ENCODE results near the gene DLX4.

DLX4 gene

DNA sequence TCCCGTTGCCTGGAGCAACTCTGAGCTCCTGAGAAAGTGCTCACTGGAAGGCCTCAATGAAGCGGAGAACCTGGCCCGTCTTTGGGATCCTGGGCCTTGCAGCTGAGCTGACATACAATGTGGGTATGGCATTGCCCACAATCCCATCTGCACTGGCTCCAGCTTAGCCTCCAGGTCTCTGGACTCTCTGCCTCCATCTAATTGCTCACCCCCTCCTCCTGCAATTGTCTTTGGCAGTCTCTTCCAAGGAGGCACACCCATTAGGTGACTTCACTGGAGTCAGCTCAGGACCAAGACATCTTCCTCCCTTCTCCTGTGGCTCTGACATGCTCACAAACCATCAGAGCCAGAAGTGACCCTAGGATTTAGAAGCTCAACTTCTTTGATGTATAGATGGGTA is 1.5 kb downstream of the DLX4 start:
- DNase-seq = no peak

GRCh38 chr17:49971199-49971847 is 2.3 kb downstream of the DLX4 start:
- DNase-seq = no peak

DNA sequence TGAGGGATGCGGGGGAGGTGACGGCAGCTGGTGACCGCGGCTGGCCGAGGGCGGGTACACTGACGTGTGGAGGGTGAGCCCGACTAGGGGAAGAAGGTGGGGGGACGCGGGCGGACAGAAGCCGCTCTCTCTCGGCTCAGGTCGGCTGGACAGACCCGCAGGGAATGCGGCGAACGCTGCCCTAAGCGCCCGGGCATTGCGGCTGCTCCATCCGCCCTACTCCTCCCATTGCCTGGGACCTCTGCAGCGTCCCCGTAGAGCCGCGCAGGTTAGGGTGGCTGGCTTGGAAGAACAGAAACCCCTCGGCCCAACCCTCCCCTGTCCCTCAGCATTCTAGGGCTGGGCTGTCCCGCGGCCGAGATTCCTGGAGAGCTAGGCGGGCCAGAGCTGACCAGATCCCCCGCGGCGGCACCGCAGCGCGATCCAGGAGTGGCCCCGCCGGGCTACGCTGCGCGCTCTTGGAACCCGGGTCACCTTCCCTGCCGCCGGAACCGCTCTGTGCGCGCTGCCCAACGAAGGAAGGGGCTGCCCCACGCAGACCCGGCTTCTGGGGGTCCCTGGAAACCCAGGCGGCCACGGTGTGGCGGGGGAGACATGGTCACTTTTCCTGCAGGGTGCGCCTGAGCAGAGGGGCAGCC is 3.0 kb downstream of the DLX4 start:
- DNase-seq = no peak

GRCh38 chr17:49972486-49973270 is 3.7 kb downstream of the DLX4 start:
- no peak for DNase-seq

DNA sequence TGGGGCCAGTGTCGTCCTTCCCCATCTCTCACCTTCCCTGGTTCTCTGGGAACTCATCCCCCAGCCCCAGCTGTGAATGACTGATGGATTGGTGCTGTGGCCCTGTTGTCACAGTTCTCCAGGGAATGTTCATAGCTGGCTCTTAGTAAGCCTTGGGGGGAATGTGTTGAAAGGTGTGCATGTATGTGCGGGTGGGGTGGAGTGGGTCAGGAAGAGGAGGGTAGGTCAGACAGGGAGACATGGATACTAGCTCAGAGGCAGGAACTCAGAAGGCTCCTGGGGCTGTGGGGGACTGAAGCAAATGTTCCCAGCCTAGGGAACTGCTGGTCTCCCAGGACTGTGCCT is 4.3 kb downstream of the DLX4 start:
- no peak for DNase-seq

- DNase-seq = no peak
These were observed 6.5 kb downstream of the DLX4 start for GRCh38 chr17:49975531-49975930.

DNA sequence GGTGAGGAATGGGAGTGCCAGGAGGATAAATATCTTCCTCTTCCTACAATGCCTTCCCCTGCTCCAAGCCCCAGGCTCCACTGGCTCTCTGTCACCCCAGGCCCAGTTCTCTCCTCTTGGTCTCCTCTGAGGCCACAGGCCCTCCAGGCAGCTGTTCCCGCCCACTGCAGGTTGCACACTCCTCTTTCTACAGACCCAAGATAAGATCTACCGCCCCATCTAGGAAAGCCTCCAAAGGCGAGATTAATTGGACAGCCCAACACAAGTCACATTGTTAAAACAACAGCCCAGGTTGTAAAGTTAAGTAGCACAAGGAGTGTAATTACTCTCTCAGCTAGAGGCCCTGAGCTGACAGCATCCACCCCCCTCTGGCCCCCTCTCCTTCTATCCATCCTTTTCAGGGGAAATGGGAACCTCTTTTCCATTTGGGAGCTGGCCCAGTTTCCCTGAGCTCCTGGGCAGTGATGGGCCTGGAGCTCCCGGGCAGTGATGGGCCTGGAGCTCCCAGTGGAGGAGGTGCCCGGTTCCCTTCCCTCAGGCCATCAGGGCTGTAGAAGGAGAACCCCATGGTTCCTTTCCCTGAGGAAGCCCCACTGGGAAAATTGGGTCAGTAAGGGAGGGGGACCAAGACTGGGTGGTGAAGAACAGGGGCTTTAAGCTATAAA is 7.3 kb downstream of the DLX4 start:
- DNase-seq = no peak

DNA sequence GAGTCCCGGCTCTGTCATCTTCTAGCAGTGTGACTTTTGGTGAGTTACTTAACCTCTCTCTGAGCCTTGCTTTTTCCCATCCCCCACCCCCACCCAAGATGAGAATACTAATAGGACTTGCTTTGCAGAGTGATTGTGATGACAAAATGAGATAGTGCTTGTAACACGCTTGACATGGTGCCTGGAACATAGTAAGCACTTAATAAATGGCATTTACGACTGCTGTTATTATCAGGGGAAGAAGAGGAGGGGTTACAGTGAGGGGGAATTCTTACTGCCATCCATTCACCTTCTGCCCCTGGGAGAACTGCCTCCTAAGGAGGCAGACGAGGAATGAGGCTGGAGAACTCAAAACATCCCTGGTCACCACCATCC is 7.8 kb downstream of the DLX4 start:
- no peak for DNase-seq

DNA sequence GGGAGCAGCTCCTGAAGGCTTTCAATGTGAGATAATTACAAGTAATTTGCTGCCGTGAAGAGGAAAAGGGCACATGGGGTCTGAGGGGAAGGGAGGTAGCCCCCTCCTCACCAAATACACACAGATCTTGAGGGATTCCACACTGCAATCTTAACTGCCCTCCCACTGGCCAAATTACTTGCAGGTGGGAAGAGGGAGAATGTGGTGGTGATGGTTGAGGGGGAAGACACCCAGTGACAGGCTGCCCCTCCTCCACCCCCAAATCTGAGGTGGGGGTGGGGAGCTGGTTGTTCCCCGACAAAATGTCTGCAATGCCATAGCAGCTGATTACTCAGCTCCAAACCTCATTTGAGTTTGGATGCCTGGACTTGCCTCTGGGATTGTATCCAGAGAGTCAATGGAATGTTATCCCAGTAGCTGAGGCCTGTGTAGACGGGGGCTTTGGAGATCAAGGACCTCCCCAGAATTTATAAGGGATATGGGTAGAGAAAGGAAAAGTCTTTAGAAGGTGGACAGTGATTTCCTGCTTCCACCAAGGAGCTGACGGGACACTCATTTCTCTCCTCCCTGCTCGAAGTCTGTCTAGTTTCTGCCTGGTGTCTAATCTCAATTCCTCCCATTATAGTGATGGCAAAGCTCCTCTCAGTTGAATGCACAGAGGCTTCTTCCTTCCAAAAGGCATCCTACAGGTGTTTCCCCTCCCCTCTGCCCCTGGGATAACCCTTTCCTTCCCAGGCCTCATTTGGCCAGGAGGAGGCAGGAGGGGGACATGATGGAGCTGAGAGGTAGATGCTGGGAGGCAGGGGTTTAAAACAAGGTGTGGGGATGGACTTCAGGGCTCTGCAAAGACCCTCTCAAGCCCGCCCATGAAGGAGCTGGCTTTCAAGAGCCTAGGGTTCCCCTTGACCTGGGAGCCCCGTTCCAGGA is 8.7 kb downstream of the DLX4 start:
- no peak for DNase-seq

DNA sequence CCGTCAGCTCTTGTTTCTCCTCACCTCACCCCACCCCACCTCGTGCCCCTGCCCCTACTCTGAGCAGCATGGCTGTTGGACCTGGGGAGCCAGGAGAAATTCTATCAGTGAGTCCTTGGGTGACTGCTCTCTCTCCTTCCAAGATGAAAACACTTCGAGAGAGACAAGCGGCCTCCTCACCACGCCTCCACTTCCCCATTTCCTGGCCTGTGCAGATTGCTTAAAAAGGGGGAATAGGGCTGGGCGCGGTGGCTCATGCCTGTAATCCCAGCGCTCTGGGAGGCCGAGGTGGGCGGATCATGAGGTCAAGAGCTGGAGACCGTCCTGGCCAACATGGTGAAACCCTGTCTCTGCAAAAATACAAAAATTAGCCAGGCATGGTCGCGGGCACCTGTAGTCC is 9.5 kb downstream of the DLX4 start:
- DNase-seq = no peak

- DNase-seq = no peak
These were observed 10.9 kb downstream of the DLX4 start for GRCh38 chr17:49979748-49980479.

GRCh38 chr17:49980703-49981197 is 11.8 kb downstream of the DLX4 start:
- DNase-seq = no peak

DNA sequence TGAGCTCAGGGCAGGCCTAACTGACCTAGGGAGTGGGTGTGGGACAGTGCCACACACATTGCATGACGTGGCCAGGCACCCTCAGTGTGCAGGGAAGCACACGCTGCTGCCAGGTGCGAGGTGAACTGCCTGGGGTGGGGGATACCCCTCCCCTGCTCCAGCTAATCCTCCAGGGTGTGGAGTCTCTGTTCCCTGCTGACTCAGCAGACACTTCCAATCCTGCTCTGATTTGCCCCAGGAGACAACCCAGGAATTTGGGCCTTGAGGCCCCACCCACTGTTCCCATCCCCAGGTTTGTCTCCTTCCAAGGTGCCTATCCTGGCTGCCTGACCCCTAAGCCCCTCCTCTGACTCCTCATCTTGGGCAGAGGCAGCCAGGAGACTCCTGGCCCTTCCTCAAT is 15.3 kb downstream of the DLX4 start:
- no peak for DNase-seq

GRCh38 chr17:49984776-49985175 is 15.8 kb downstream of the DLX4 start:
- no peak for DNase-seq

- no peak for DNase-seq
These were observed 16.5 kb downstream of the DLX4 start for GRCh38 chr17:49985310-49985990.

DNA sequence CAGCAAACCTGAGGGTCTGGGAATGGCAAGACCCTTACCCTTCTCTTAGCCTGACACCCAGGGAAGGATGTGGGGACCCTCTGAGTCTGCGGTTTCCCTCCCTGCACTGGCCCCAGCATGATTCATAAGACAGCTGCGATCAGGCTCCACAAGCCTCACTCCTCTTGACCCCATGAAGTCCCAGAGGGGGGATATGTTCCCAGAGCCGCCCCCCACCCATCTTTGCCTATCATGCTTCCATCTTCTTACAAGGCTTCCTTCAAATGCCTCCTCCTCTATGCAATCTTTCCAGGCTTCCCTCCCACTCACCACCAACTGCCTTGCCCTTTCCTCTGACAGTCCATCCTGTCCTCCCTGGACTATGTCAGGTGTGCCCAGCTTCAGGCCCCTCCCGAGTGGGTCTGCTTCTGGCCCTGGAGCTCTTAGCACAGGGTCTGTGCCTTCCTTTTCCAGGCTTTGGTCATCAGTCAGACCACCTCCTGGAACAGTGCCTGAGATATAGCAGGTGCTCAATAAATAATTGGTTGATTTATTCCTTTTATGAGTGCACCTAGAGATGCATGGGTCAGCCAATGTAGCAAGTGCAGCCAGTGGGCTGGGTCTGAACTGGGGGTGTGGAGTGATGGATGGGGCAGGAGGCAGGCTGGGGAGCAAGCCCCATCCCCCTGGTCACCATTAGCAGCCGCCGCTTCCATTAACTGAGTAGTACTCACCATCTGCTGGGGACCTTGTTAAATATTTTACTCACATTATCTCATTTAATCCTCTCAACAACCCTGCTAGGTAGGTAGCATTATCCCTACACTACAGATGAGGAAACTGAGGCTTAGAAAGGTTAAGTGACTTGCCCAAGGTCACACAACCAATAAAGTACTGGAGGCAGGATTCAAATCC is 17.7 kb downstream of the DLX4 start:
- no peak for DNase-seq

- no peak for DNase-seq
These were observed 18.2 kb downstream of the DLX4 start for GRCh38 chr17:49987290-49987585.

GRCh38 chr17:49987681-49988441 is 18.9 kb downstream of the DLX4 start:
- no peak for DNase-seq

- no peak for DNase-seq
These were observed 20.5 kb downstream of the DLX4 start for GRCh38 chr17:49989518-49989880.

- no peak for DNase-seq
These were observed 21.3 kb downstream of the DLX4 start for GRCh38 chr17:49990331-49990730.

Data from CD4-positive, alpha-beta T cell treated with Interleukin-17A for 4 hours (primary cell).